GM23338 (cell line): ENCODE data around the gene FBXL5.

Experiments
- EZH2 ChIP-seq: fragments of 200-600 bp; sonication (generic); IDR thresholded peaks from one replicate; pipeline ENCODE4 v1.8.0; 2017; ENCODE audit warnings: antibody characterized with exemption, mild to moderate bottlenecking, low read depth; ENCODE audit not compliant: unreplicated experiment
- EZH2phosphoT487 ChIP-seq: fragments of 200-600 bp; sonication (generic); IDR thresholded peaks from one replicate; pipeline ENCODE4 v1.8.1; 2018; ENCODE audit warnings: antibody characterized with exemption; ENCODE audit not compliant: unreplicated experiment
- JUNB ChIP-seq: IDR thresholded peaks from one replicate; pipeline ENCODE4 v1.6.1; 2016; ENCODE audit warnings: antibody characterized with exemption; ENCODE audit not compliant: unreplicated experiment
- NANOG ChIP-seq: IDR thresholded peaks from 2 replicates; pipeline ENCODE4 v1.6.1; 2016; ENCODE audit warnings: antibody characterized with exemption, borderline replicate concordance
- POLR2AphosphoS5 ChIP-seq: IDR thresholded peaks from 2 replicates; pipeline ENCODE4 v1.6.1; 2016; ENCODE audit warnings: antibody characterized with exemption, low read depth
- TF ChIP-seq, protein P1 (sequence below), 2 experiments: fragments of 200-600 bp in 1 of 2; sonication (generic) in 1 of 2; conservative IDR thresholded peaks; 2 replicates each; pipeline versions ENCODE4 v1.5.1 to v1.6.1; 2016 to 2017; ENCODE audit warnings: antibody characterized with exemption in 2 of 2, low read depth in 2 of 2, mild to moderate bottlenecking in 2 of 2, moderate library complexity in 1 of 2

- TF ChIP-seq EZH2 (no peak), NANOG (no peak; the same call in 1 of the 2 replicates), EZH2phosphoT487 (no peak), POLR2AphosphoS5 (no peak), JUNB (no peak)
- TF ChIP-seq, protein P1, sequence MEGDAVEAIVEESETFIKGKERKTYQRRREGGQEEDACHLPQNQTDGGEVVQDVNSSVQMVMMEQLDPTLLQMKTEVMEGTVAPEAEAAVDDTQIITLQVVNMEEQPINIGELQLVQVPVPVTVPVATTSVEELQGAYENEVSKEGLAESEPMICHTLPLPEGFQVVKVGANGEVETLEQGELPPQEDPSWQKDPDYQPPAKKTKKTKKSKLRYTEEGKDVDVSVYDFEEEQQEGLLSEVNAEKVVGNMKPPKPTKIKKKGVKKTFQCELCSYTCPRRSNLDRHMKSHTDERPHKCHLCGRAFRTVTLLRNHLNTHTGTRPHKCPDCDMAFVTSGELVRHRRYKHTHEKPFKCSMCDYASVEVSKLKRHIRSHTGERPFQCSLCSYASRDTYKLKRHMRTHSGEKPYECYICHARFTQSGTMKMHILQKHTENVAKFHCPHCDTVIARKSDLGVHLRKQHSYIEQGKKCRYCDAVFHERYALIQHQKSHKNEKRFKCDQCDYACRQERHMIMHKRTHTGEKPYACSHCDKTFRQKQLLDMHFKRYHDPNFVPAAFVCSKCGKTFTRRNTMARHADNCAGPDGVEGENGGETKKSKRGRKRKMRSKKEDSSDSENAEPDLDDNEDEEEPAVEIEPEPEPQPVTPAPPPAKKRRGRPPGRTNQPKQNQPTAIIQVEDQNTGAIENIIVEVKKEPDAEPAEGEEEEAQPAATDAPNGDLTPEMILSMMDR (conservative IDR thresholded peaks at IDR 0.05; ENCODE audit: low read depth in 2 of 2) = no peak
Measured at GRCh38 chr4:15690020-15690809, 35.1 kb upstream of the FBXL5 start.
